Hypothalamus (tissue), 51 donors: ENCODE measurements around the gene SBDS.
"Not testable (repeated sequence)": the region's sequence is repeated elsewhere in the genome, so short reads cannot be mapped to it uniquely, and the experiment has no call there.

Experiments
- DNase-seq, 51 donors: peaks; one replicate each; lab custom pipeline; 2025; lab: John Stamatoyannopoulos, UW

Gene SBDS

GRCh38 chr7:66996444-66997191, 1.2 kb upstream of the SBDS start, which contains the start of gene TYW1:
TYW1 (plus strand) TSS chr7:66996833; CDS start chr7:66996979, 146 bp downstream.
- peak; percentile 33 to 99 (median 96) for DNase-seq

GRCh38 chr7:66994691-66995049, 716 bp downstream of the SBDS start:
- peak in 33 of 51 donors; percentile 0 to 62 (median 12) for DNase-seq

DNA sequence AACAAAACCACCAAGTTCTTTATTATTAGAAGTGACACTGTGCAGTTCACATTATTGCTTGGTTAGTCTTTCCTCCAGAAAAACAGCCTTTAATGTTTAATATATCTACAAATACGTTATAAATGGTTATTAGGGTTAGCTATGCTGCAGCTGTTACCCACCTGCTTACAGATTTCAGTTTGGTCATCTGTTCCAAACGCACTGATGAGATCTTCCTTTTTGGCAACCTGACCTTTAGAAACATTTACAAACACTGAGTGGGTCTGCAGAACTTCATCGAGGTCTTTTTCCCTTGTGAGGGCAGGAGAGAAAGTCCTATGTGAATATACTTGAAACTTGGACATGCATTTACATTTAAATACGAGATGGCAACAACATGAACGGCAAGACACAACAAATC, 1.3 kb downstream of the SBDS start:
- DNase-seq = not testable (repeated sequence)

- DNase-seq = not testable (repeated sequence)
Measured at GRCh38 chr7:66989552-66989951, 5.8 kb downstream of the SBDS start.

- not testable (repeated sequence) for DNase-seq
Measured at GRCh38 chr7:66980336-66980735, 15.1 kb downstream of the SBDS start.

DNA sequence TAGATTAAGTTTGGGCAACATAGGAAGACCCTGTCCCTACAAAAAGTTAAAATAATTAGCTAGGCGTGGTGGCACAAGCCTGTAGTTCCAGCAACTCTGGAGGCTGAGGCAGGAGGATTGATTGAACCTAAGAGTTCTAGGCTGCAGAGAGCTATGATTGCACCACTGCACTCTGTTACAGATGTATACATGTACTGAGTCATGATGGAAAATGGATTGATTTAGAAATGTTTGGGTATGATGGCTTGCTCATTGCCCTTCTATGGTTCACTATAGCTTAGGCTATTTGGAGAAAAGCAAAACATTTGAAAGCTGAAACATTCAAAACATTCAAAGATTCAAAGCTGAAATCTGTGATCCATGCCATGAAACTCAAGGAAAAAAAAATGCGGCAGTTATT, 16.4 kb downstream of the SBDS start:
- not testable (repeated sequence) for DNase-seq

- not testable (repeated sequence) for DNase-seq
Measured at GRCh38 chr7:66978312-66978711, 17.1 kb downstream of the SBDS start.

GRCh38 chr7:66974986-66975590, 20.3 kb downstream of the SBDS start:
- no peak for DNase-seq

DNA sequence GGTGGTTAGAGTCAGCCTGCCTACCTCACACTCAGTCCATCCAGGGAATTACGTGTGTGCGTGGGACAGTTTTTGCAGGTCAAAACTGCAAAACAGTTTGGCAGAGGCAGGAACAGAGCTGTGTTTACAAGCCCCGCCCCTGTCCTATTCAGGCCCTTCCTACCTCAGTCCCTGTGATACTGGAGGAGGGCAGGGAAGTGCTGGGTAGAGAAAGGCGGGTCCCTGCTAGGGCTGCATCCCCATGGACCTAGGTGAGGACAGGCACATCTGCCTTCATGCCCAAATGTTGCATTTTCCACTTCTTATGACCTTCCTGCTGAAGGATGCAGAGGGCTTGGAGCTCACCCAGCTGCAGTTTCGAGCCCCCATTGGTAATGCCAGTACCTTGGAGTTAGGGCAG, 25.1 kb downstream of the SBDS start:
- no peak for DNase-seq

GRCh38 chr7:66969001-66969400, 26.4 kb downstream of the SBDS start:
- not testable (repeated sequence) for DNase-seq

GRCh38 chr7:66967029-66967428, 28.4 kb downstream of the SBDS start:
- DNase-seq = no peak

DNA sequence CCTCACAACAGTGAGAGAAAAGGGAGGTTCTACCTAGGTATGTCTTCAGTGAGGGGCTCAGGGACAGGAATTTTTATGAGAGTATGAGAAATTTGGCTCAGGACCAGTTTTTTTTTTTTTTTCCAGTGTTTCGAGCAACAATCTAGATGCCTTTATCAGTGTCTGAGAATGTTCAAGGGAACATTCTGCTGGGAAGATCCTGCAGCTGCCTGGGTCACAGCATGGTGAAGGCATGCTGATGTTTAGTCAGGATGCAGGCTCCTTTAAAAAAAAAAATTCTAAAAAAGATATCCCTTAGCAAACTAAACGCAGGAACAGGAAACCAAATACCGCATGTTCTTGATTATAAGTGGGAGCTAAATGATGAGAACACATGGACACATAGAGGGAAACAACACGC, 31.0 kb downstream of the SBDS start:
- DNase-seq = no peak

DNA sequence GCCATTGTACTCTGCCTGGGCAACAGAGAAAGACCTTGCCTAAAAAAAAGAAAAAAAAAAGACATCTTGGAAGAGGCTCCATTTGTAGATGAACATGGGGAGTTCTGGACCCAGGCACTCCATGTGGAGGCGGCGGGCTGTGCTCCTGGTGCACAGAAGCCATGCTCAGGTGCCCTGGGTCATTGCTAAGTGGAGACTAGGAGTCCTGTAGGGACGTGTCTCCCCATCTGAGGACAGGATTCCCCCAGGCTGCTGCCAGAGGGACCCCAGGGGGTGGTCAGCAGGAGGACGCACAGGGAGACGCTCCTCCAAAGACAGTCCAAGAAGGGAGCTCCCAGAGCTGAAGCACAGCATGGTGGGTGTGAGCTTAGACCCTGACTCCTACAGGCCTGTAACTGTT, 34.3 kb downstream of the SBDS start:
- DNase-seq = no peak

DNA sequence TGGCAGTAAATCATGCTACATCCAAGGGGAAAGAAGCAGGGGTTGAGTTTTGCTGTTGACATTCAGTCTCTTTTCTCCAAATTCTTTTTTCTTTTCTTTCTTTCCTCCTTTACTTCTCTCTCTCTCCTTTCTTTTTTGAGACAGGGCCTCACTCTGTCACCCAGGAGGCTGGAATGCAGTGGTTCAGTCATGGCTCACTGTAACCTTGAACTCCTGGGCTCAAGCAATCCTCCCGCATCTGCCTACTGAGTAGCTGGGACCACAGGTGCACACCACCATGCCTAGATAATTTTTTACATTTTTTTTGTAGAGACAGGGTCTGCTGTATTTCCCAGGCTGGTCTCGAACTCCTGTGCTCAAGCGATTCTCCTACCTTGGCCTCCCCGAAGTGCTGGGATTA, 35.2 kb downstream of the SBDS start:
- no peak for DNase-seq

DNA sequence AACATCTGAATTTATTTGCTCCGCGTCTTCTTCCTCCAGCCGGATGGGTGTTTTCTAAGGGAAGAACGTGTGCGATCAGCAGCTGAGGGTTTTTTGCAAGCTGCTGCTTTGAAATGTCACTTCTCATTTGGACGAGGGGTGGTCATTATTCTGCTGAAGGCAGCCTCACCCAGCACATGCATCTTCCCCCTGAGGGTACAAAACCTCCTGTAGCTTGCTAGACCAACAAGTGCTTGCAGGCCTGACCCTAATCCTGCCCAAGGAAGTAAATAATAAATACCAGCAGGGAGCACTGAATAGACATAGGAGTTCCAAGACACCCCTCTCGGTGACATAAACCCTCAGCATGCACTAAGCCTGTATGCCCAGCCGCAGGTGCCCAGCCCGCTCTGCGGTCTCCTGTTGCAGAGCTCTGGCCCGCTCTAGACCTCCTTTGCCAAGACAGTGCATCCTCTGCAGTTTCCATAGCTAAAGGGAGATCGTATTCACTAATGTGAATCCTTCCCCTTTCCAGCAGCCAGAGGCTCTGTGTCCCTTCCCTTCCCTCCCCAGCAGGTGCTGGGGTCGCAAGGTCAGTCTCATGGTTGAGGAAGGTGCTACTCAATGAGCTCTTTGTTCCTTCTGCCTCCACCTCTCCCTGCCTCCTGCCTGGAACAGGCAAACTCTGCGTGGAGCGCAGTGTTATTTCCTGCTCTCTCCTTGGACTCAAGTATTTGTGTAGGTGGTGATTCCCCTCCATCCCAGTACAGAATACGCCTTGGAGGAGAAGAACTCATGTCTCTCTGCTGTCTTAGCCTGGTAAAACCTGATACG, 36.6 kb downstream of the SBDS start:
- no peak for DNase-seq

- DNase-seq = no peak
Measured at GRCh38 chr7:66957595-66958290, 37.6 kb downstream of the SBDS start.

DNA sequence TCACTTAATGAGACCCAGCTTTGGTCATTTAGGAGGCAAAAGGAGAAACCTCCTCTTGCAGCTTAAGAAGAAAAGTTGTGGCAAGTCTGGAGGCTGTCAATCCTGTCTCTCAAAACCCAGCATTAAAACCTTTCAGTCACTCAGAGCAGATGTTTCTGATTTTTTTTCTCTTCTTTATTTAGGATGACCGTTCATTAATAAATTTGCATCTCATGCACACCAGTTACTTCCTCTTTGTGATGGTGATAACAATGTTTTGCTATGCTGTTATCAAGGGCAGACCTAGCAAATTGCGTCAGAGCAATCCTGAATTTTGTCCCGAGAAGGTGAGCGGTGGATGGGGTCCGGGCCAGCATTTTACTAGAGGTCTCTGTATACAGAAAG, 42.4 kb downstream of the SBDS start:
- DNase-seq = no peak

DNA sequence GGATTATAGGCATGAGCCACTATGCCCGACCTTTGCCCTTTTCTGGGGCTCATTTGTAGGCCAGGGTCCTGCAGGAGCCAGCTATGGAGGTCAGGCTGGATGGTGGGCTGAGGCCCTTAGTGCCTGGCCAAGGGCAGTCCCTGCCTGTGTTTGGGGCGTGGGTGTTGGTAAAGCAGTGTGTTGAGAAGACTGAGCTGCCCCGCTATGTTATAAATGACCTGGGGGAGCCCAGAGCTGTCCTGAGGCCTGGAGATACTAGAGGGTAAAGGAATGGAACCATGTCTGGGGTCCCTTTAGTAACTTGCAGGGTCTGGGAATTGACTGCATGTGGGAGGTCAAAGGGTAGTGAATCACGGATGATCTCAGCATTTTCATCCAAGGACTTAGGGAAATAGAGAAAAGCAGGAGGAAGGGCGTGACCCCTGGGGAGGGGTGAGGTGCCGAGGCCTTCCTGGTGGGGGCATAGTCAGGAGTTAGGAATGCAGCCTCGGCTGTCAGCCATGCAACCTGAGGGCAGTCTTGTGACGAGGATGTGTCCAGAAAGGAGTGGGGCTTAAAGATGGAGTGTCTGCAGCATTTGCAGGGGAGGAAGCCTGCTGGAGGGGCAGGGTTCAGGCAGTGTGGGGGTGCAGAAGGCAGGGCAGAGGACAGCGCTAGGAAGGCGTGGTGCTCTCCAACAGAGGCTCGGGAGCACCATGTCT, 42.9 kb downstream of the SBDS start:
- no peak for DNase-seq

GRCh38 chr7:66950763-66951162, 44.6 kb downstream of the SBDS start:
- peak in 33 of 51 donors; percentile 2 to 73 (median 22) for DNase-seq

- DNase-seq = no peak
Measured at GRCh38 chr7:66950311-66950710, 45.1 kb downstream of the SBDS start.
